GM12874 (cell line): ENCODE results near the gene PTPN14.

ENCODE experiments used
- TF ChIP-seq, protein P1 (sequence below): IDR thresholded peaks from 2 replicates; pipeline ENCODE4 v1.5.1; 2011; ENCODE audit warnings: low read depth, mild to moderate bottlenecking, control low read depth, low read length, moderate library complexity; ENCODE audit not compliant: insufficient read depth

Gene PTPN14

GRCh38 chr1:214551436-214552173 lies at the start of gene PTPN14:
TSS of gene PTPN14 (minus strand) at chr1:214551602. CDS start at chr1:214464803, 86,799 bp downstream.
- TF ChIP-seq, protein P1, sequence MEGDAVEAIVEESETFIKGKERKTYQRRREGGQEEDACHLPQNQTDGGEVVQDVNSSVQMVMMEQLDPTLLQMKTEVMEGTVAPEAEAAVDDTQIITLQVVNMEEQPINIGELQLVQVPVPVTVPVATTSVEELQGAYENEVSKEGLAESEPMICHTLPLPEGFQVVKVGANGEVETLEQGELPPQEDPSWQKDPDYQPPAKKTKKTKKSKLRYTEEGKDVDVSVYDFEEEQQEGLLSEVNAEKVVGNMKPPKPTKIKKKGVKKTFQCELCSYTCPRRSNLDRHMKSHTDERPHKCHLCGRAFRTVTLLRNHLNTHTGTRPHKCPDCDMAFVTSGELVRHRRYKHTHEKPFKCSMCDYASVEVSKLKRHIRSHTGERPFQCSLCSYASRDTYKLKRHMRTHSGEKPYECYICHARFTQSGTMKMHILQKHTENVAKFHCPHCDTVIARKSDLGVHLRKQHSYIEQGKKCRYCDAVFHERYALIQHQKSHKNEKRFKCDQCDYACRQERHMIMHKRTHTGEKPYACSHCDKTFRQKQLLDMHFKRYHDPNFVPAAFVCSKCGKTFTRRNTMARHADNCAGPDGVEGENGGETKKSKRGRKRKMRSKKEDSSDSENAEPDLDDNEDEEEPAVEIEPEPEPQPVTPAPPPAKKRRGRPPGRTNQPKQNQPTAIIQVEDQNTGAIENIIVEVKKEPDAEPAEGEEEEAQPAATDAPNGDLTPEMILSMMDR, result no peak

GRCh38 chr1:214593158-214593557 lies 41.8 kb upstream of the PTPN14 start:
- TF ChIP-seq, protein P1, result no peak

DNA sequence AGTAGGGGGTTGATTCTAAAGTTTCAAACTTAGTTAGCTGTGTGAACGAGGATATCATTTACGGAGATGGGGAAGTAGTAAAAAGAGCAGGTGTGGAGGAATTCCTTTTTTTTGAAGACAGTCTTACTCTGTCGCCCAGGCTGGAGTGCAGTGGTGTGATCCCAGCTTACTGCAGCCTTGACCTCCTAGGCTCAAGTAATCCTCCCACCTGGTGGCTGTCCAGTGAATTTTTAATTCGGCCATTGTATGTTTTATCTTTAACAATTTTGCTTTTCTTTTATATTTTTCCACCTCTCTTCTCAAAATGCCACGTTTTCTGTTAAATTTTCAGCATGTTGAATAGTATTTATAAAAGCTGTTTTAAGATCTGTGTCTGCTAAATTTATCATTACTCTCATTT lies 39.3 kb upstream of the PTPN14 start:
- TF ChIP-seq, protein P1, result no peak

DNA sequence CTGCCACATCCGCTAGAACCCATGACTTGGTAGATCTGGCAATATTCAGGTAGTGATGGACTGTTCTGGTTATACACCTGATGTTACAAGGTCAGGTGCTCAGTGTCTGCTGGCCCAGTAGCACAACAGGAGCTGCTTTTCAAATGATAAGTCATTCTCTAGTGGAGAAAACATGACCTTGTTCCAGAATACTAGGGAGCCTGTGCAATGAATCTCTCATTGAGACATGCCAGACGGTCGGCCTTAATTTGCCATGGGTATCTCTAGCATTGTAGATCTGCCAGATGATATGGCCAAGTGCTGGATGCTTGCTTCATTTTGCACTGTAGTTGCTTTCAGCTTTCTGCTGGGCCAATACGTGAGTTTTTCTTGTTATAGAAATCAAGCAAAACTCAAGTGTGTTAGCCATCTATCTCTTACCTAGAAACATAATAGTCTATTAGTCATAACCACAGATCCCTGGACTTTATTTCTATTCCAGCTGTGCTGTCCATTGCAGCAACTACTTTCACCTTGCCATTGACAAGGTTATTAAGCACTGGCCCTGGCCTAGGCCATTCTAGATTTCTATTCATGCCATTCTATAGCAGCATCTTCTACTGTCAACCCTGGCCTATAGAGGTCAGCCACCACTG lies 37.7 kb upstream of the PTPN14 start:
- TF ChIP-seq, protein P1, result no peak

- TF ChIP-seq, protein P1, result no peak
Measured at GRCh38 chr1:214587165-214587564, 35.8 kb upstream of the PTPN14 start.

- TF ChIP-seq, protein P1, result no peak
Measured at GRCh38 chr1:214586621-214587020, 35.2 kb upstream of the PTPN14 start.

DNA sequence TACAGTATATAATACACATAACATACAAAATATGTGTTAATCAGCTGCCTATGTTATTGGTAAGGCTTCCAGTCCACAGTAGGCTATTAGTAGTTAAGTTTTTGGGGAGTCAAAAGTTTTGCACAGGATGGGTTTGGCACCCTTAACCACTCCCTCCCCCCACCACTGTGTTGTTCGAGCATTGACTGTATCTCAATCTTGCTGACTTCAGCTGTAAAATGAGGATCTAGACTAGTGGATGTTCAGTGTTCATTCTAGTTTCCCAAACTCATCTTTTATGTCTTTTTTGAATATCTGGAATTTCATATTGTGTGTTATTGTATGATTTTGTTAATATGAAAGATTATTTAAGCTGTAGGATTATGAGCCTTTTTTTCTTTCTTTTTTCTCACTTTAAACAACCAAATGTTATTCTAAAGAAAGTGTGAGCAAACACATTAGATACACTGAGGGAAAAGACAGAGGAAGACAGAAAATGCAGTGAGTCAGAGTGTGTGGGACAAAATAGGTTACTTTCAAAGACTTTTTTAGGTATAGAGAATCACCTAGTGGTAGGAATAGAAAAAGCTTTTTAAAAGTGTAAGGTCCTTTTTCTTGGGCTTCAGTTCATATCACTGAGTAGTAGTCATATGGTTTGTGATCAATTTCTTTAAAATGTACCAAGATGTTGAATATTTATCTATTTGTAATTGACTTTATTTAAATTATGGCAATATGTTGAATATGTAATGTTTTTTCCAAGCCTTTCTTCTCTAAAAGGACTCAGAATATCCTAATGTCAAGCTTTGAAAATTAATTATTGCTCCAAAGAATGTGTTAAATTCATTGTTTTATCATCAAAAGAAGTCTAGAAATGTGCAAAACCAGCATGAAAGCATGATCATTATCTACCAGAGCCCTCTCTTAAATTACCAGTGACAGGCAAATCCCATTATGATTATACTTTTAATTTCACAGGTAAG lies 33.7 kb upstream of the PTPN14 start:
- TF ChIP-seq, protein P1, result peak; percentile 40; the same call in 1 of the 2 replicates
